HG03378 (cell line): ENCODE data around the gene EPM2A.
"Not testable (repeated sequence)": the region's sequence is repeated elsewhere in the genome, so short reads cannot be mapped to it uniquely, and the experiment has no call there.

Experiments
- ATAC-seq: cut with Tn5 transposase; IDR thresholded peaks from one replicate; pipeline ENCODE4 v1.9.1; 2021; ENCODE audit warnings: mild to moderate bottlenecking, moderate library complexity; ENCODE audit not compliant: unreplicated experiment

EPM2A gene

GRCh38 chr6:145731447-145731846 is 3.9 kb downstream of the EPM2A start:
- ATAC-seq: no peak

GRCh38 chr6:145729887-145730286 is 5.4 kb downstream of the EPM2A start:
- ATAC-seq: no peak

DNA sequence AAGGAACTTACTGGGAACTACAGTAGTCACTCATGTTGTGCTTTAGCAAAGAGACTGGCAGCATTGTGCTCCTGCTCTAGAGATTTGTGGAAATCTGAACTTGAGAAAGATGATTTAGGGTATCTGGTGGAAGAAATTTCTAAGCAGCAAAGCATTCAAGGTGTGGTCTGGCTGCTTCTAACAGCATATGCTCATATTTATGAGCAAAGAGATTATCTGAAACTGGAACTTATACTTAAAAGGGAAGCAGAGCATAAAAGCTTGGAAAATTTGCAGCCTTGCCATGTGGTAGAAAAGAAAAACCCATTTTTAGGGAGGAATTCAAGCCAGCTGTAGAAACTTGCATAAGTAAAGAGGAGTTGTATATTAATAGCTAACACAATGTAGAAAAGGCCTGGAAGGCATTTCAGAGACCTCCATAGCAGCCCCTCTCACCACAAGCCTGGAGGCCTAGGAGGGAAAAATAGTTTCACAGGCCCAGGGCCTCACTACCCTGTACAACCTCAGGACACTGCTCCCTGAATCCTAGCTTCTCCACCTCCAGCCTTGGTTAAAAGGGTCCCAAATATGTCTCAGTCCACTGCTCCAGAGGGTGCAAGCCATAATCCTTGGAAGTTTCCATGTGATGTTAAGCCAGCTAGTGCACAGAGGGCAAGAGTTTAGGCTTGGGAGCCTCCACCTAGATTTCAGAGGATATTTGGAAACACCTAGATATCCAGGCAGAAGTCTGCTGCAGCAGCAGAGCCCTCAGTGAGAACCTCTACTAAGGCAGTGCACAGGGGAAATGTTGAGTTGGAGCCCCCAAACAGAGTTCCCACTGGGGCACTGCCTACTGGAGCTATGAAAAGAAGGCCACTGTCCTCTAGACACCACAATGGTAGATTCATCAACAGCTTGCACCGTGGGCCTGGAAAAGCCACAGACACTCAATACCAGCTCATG is 6.6 kb downstream of the EPM2A start:
- ATAC-seq: no peak

- no peak for ATAC-seq
These were observed 7.4 kb downstream of the EPM2A start for GRCh38 chr6:145727817-145728388.

DNA sequence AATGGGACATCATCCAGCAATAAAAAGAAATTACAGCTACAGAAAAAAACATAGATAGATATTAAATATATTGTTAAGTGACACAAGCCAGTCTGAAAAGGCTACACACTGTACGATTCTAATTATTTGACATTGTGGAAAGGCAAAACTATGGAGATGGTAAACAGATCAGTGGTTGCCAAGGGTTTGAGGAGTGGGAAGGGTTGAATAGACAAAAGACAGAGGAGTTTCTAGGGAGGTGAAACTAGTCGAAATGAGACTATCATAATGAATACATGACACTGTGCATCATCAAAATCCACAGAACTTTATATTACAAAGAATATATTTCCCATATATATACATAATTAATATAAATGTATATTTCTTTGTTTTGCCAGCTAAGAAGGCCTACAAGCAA is 9.8 kb downstream of the EPM2A start:
- ATAC-seq: no peak

- ATAC-seq: no peak
These were observed 11.7 kb downstream of the EPM2A start for GRCh38 chr6:145723646-145724045.

DNA sequence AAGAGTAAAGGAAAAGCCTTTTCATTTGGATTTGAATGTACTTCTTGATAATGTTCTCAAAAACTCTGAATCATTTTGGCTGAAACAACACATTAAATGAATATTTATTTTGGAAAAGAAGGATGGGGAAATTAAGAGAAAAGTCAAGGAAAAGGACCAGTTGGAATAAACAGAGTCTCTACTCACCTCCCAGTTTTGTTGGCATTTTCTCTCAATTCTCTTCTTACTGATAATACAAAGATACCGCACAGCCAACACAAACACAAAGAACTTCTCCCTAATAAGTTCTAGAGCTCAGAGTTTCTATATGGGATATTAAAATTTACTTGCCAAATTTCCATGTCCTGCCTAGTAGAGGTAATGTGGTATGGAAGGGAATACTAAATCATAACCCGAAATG is 13.1 kb downstream of the EPM2A start:
- ATAC-seq: no peak

- ATAC-seq: no peak
These were observed 14.2 kb downstream of the EPM2A start for GRCh38 chr6:145721144-145721543.

- ATAC-seq: no peak
These were observed 19.9 kb downstream of the EPM2A start for GRCh38 chr6:145715426-145715825.

DNA sequence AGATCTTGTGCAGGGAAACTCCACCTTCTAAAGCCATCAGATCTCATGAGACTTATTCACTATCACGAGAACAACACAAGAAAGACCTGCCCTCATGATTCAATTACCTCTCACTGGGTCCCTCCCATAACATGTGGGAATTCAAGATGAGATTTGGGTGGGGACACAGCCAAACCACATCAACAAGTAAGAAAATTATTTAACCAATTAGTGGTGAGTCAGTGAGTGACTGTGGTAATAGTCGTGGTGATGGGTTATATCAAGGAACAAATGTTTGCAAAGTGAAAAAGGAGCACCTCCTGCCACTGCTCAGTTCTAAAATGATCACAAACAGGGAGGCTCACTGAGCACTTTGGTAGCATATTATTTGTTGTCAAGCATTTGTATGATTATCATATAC is 20.6 kb downstream of the EPM2A start:
- ATAC-seq: no peak

DNA sequence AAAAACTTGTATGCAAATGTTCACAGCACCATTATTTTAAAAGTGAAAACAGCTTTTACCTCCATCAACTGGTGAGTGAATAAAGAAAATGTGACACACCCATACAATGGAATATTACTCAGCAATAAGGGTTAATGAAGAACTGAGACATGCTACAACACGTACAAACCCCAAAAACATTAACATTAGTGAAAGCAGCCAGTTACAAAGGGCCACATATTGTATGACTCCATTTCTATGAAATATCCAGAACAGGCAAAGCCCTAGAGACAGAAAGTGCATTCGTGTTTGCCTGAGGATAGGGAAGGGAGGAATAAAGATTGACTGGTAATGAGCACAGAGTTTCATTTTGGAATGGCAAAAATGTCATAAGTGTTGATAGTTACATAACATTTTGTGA is 21.5 kb downstream of the EPM2A start:
- no peak for ATAC-seq

- ATAC-seq: no peak
These were observed 23.9 kb downstream of the EPM2A start for GRCh38 chr6:145711372-145711771.

DNA sequence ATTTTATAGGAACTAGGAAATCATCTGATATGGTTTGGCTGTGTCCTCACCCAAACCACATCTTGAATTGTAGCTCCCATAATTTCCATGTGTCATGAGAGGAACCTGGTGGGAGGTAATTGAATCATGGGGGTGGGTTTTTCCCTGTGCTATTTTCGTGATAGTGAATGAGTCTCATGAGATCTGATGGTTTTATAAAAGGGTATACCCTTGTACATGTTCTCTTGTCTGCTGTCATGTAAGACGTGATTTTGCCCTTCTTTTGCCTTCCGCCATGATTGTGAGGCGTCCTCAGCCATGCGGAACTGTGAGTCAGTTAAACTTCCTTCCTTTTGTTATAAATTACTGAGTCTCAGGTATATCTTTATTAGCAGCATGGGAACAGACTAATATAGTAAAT is 27.9 kb downstream of the EPM2A start:
- no peak for ATAC-seq

DNA sequence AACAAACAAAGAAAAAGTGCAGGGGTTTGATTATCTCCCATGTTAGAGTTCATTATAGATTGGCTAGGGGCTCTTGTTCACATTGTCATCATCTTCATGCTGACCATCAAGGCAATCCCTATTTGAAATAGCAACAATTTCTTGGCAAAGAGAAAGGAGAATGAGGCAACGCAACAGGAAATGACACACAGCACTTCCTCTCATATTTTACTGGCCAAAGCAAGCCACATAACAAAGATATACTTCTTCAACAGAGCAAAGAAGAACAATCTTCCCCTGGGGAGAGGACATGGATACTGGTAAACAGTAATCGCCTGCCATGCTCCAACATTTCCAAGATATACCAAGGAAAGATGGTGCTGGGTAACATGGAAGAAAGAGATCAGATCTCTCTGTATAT is 29.8 kb downstream of the EPM2A start:
- no peak for ATAC-seq

GRCh38 chr6:145704143-145704781 is 31.1 kb downstream of the EPM2A start:
- ATAC-seq: no peak

GRCh38 chr6:145699462-145699861 is 35.9 kb downstream of the EPM2A start:
- ATAC-seq: no peak

DNA sequence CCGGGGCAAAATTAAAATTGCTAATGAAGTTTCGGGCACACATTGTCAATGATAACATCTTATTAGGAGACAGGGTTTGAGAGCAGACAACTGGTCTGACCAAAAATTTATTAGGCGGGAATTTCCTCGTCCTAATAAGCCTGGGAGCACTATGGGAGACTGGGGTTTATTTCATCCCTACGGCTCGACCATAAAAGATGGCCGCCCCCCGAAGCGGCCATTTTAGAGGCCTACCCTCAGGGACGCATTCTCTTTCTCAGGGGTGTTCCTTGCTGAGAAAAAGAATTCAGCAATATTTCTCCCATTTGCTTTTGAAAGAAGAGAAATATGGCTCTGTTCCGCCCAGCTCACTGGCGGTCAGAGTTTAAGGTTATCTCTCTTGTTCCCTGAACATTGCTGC is 37.9 kb downstream of the EPM2A start:
- not testable (repeated sequence) for ATAC-seq

DNA sequence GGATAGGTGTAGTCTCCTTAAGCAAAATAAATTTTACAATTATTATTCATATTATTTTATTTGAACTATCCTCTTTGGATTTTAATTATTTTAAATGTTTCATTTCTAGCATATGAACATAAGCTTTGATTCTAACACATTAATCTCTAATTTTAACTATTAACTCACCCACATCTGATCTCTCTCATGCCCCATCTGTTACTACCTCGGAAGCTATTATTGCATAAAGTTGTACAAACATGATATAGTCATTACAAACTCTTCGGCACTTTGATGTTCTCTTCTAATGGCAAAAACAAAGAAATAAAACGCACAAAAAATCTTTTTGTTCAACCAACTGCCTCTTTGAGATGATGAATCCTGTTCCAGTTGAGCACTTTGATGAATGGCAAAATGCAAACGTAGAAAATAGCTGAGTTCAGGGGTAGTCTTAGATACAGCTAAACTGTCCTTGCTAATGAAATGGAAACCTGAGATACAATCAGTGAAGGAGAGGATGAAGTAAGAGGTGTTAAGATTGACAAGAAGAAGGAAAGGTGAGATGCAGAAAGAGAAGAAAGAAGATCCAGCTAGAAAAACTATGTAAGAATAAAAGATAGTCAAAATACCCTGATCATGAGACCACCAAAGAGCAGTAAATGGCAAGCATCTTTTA is 41.1 kb downstream of the EPM2A start:
- no peak for ATAC-seq

DNA sequence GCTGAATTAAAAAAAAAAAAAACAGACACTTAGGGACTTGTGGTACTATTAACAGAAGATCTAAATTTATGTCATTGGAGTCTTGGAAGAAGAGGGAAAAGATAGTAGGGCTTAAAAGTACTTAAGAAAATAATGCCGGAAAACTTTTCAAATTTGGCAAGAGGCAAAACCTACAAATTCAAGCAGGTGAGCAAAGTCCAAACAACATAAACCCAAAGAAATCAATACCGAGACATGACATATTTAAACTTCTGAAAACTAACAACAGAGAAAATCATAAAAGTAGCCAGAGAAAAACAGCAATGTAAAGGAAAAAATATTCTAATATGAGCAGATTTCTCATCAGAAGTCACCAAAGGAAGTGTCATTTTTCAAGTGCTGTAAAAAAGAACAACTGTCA is 44.4 kb downstream of the EPM2A start:
- no peak for ATAC-seq

DNA sequence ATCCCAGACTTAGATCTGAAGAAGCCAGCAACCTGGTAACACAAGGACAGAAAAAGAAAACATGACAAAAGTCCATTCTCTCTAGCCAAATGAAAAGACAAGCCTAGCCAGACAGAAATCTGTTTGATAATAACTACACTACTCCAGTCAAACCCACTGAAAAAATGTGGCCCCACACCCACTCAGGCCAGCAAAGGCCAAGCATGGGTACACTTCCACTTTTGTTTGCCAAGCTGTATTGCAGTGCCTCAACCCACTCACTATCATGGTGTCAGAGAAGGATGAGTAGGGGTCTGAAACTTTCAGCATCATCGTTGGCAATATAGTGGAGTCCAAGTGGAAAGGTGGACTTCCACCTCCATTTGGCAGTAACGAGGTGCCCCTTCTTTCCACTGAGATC is 45.8 kb downstream of the EPM2A start:
- no peak for ATAC-seq

GRCh38 chr6:145688493-145688905 is 46.8 kb downstream of the EPM2A start:
- ATAC-seq: no peak
